Subcutaneous adipose tissue (tissue), 4 donors: ENCODE results near the gene BMP6. TPM values are rescaled to one million over a fixed set of nuclear protein-coding genes. Genes with fewer than 3 reads are reported as not detected.

ENCODE experiments used
- total RNA-seq, 4 donors: library from RNA; depleted of rRNA; stranded (reverse); fragments of >200 nt; gene quantifications; one replicate each; pipeline ENCODE4 v1.1.0, GENCODE V29; 2016
- TF ChIP-seq, protein P1 (sequence below): fragments of 450-650 bp; IDR thresholded peaks from one replicate; pipeline ENCODE4 v1.5.1; 2016; ENCODE audit warnings: low read depth, mild to moderate bottlenecking, control low read depth, antibody characterized with exemption, moderate library complexity

BMP6 gene
- total RNA-seq, 4 donors from 2014 or later: 4.6 to 43.0 (median 11.7) TPM

DNA sequence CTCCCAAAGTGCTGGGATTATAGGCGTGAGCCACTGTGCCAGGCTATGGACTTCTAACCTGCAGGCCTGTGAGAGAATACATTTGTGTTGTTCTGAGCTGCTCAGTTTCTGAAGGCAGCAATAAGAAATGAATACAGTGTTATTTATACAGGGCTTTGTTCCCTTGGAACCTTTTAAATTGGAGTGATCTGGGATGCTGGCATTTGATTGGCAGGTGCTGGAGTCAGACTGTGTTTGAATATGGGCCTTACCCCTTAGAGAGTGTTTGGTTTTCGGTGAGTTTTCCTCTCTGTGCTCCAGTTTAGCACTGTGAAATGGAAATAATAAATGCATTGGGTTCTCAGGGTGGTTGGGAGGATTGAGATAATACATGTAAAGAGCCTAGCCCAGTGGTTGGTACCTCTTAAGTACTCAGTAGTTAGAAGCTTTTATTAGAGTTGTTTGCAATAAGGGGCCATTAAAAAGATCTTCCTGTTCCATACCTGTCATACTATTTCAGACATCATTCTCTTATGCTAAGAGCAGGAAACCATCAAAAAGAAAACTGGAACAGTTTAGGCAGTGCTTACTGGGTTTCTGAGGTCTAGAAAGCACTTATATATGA, 22.1 kb downstream of the BMP6 start:
- TF ChIP-seq, protein P1, sequence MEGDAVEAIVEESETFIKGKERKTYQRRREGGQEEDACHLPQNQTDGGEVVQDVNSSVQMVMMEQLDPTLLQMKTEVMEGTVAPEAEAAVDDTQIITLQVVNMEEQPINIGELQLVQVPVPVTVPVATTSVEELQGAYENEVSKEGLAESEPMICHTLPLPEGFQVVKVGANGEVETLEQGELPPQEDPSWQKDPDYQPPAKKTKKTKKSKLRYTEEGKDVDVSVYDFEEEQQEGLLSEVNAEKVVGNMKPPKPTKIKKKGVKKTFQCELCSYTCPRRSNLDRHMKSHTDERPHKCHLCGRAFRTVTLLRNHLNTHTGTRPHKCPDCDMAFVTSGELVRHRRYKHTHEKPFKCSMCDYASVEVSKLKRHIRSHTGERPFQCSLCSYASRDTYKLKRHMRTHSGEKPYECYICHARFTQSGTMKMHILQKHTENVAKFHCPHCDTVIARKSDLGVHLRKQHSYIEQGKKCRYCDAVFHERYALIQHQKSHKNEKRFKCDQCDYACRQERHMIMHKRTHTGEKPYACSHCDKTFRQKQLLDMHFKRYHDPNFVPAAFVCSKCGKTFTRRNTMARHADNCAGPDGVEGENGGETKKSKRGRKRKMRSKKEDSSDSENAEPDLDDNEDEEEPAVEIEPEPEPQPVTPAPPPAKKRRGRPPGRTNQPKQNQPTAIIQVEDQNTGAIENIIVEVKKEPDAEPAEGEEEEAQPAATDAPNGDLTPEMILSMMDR: no peak

DNA sequence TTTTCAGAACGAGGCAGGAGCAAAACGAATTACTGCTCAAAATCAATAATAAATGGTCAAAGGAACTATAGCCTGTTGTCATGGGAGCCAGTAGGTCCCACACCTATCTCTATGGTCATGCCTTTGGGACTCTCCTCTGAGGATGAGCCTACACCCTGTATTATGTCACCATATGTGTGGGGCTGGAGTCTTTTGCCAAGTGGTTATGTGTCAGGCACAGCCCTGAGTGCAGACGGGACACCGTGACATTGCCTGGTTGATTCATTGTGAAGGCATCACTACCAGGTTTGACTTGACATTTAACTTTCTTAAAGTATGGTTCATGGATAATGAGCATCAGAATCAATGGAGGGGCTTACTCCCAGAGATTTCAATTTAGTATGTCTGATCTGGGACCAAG, 23.6 kb downstream of the BMP6 start:
- TF ChIP-seq, protein P1: no peak

DNA sequence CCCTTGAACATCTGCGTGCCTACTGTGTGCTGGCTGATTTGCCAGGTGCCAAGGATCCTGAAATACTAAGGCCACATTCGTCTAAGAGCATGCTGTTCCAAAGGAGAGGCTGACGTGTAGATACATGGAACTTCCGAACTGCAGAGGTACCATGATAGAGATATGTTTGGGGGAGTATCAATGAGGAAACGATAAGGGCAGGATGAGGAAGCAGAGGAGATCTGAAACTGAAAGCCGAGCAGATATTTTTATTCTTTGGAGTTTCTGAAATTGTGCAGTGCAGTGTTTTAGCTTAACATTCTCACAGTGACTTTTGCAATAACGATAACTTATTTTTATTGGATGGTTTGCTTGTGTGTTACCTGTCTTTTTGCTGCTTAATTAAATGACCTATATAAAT, 24.3 kb downstream of the BMP6 start:
- TF ChIP-seq, protein P1: no peak

DNA sequence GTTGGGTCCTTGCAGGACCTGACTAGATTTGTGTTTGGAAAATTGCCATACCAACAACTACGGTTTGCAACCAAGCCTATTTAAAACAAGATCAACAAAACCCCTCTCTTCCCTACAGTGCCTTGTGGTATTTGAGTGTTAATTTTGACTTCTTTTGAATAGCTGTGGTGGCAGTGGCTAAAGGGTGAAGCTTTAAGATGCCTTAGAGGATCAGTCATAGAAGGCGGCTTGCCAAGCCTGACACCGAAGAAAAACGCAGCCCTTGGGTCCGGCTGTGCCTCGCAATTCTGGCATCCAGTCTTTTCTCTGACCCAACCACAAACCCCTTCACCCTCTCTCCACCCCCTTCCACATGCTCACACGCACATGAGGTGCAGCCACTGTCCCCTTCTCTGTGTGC, 32.6 kb downstream of the BMP6 start:
- TF ChIP-seq, protein P1: no peak

DNA sequence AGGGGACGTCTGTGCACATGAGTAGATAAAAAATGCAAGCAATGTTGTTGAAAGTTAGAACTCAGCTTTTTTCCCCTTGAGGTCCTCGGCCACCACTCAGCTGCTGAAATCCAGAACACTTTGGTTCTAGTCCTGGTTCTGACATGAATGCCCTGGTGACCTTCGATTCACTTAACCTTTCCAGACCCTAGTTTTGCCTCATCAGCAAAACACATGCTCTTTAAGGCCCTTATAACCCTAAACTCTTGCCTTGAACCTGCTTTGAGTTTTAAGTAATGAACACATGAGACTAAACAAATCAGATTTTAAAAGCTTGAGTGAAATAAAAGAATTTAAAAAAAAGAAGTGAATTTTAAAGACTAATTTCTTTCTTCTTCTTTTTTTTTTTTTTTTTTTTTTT, 33.4 kb downstream of the BMP6 start:
- TF ChIP-seq, protein P1: no peak

DNA sequence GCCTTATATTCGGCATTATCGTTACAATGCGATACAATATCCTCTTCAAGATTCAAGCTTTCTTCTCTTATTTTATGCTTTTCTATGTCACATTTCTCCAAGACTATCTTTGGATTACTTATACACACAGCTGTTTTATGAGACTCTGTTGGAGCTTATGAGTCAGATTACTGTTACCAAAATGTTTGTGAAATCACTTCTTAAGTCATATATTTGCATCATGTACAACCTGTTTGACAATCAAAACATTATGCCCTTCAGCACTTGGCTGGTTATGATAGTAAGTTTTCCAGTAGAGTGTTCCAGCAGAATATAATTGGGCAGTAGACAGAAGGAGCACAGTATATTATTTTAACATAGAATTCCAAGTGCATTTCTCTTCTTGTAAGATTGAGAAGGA, 35.2 kb downstream of the BMP6 start:
- TF ChIP-seq, protein P1: no peak

DNA sequence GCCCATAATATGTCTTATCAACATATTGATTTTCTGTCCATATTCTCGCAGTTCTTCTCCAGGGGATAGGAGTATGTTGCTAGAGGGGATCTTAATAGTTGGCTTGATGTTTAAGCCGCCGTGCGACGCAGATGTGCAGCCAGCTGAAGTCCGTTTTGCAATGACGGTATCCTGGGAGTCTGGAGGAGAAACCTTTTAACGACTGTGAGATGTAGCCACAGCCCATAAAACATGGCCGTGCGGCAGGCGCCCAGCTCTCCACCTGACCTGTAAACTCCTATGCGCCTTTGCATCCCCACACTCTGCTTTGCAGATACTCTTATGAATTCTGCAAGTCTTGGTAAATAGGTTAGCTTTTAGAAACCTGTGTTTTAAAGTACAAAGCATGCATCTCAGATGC, 36.9 kb downstream of the BMP6 start:
- TF ChIP-seq, protein P1: no peak
